ENCODE measurements around the gene MAP2K4.

The MAP2K4 gene

GRCh38 chr17:12085076-12085949 lies 64.6 kb downstream of the MAP2K4 start:
- no peak for TF ChIP-seq CTCF (conservative IDR thresholded peaks at IDR 0.05; ENCODE audit: low read length)
- H3K4me3 ChIP-seq (ENCODE audit: low read length), result no peak overlapping the region
- no peak for DNase-seq (ENCODE audit: low read depth)

GRCh38 chr17:12088035-12088434 lies 67.4 kb downstream of the MAP2K4 start:
- DNase-seq (ENCODE audit: low read depth), result no peak
- no peak overlapping the region for H3K4me3 ChIP-seq (ENCODE audit: low read length)
- TF ChIP-seq CTCF (conservative IDR thresholded peaks at IDR 0.05; ENCODE audit: low read length), result no peak

- peak; percentile 46 for DNase-seq (ENCODE audit: low read depth)
- H3K4me3 ChIP-seq (ENCODE audit: low read length), result no peak overlapping the region
- TF ChIP-seq CTCF (conservative IDR thresholded peaks at IDR 0.05; ENCODE audit: low read length), result no peak
Observed at GRCh38 chr17:12089809-12090384, 69.2 kb downstream of the MAP2K4 start.

- no peak overlapping the region for H3K4me3 ChIP-seq (ENCODE audit: low read length)
- no peak for DNase-seq (ENCODE audit: low read depth)
- TF ChIP-seq CTCF (conservative IDR thresholded peaks at IDR 0.05; ENCODE audit: low read length), result no peak
Observed at GRCh38 chr17:12094336-12094735, 73.7 kb downstream of the MAP2K4 start.

- DNase-seq (ENCODE audit: low read depth), result no peak
- TF ChIP-seq CTCF (conservative IDR thresholded peaks at IDR 0.05; ENCODE audit: low read length), result no peak
- no peak overlapping the region for H3K4me3 ChIP-seq (ENCODE audit: low read length)
Observed at GRCh38 chr17:12095522-12095921, 74.8 kb downstream of the MAP2K4 start.

- no peak for TF ChIP-seq CTCF (conservative IDR thresholded peaks at IDR 0.05; ENCODE audit: low read length)
- H3K4me3 ChIP-seq (ENCODE audit: low read length), result no peak overlapping the region
- DNase-seq (ENCODE audit: low read depth), result no peak
Observed at GRCh38 chr17:12097326-12097725, 76.6 kb downstream of the MAP2K4 start.

- TF ChIP-seq CTCF (conservative IDR thresholded peaks at IDR 0.05; ENCODE audit: low read length), result no peak
- no peak for DNase-seq (ENCODE audit: low read depth)
- no peak overlapping the region for H3K4me3 ChIP-seq (ENCODE audit: low read length)
Observed at GRCh38 chr17:12098568-12098967, 77.9 kb downstream of the MAP2K4 start.
